Measurements from ENCODE around the gene SPANXN4. TPM values are rescaled to one million over a fixed set of nuclear protein-coding genes. Genes with fewer than 3 reads are reported as not detected.

SPANXN4 gene
- total RNA-seq, 1 experiment from 2014 or later, result not detected

DNA sequence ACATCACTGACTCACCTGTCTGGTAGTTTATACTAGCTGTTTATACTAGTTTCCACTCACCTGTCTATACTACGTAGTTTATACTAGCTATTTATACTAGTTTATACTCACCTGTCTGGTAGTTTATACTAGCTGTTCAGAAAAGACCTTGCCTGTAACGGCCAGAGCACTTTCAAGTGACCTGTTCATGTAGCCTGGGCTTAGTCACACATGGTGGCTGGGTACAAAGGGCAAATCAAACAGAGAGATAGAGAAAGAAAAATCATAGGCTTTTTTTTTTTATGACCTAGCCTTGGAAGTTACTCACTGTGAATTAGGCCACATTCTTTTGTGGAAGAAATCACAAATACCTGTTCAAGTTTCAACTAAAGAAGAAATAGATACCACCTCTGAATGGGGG is 30.7 kb upstream of the SPANXN4 start:
- no peaks in the 10 kb centered on the region for H3K36me3 ChIP-seq (ENCODE audit: control insufficient read depth, insufficient read depth, low read length)
- ChIA-PET POLR2A (no interaction called here), CTCF (no interaction called here)
- TF ChIP-seq POLR2AphosphoS5 (IDR thresholded peaks at IDR 0.05; ENCODE audit: low read depth, low read length) (no peak), SIN3A (IDR thresholded peaks at IDR 0.05; ENCODE audit: borderline replicate concordance, insufficient read depth, low read depth, low read length) (no peak), TCF7L2 (IDR thresholded peaks at IDR 0.05; ENCODE audit: low read depth, low read length) (no peak)
- TF ChIP-seq, protein P1, sequence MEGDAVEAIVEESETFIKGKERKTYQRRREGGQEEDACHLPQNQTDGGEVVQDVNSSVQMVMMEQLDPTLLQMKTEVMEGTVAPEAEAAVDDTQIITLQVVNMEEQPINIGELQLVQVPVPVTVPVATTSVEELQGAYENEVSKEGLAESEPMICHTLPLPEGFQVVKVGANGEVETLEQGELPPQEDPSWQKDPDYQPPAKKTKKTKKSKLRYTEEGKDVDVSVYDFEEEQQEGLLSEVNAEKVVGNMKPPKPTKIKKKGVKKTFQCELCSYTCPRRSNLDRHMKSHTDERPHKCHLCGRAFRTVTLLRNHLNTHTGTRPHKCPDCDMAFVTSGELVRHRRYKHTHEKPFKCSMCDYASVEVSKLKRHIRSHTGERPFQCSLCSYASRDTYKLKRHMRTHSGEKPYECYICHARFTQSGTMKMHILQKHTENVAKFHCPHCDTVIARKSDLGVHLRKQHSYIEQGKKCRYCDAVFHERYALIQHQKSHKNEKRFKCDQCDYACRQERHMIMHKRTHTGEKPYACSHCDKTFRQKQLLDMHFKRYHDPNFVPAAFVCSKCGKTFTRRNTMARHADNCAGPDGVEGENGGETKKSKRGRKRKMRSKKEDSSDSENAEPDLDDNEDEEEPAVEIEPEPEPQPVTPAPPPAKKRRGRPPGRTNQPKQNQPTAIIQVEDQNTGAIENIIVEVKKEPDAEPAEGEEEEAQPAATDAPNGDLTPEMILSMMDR (IDR thresholded peaks at IDR 0.05), result no peak
- TF ChIP-seq, protein P2, sequence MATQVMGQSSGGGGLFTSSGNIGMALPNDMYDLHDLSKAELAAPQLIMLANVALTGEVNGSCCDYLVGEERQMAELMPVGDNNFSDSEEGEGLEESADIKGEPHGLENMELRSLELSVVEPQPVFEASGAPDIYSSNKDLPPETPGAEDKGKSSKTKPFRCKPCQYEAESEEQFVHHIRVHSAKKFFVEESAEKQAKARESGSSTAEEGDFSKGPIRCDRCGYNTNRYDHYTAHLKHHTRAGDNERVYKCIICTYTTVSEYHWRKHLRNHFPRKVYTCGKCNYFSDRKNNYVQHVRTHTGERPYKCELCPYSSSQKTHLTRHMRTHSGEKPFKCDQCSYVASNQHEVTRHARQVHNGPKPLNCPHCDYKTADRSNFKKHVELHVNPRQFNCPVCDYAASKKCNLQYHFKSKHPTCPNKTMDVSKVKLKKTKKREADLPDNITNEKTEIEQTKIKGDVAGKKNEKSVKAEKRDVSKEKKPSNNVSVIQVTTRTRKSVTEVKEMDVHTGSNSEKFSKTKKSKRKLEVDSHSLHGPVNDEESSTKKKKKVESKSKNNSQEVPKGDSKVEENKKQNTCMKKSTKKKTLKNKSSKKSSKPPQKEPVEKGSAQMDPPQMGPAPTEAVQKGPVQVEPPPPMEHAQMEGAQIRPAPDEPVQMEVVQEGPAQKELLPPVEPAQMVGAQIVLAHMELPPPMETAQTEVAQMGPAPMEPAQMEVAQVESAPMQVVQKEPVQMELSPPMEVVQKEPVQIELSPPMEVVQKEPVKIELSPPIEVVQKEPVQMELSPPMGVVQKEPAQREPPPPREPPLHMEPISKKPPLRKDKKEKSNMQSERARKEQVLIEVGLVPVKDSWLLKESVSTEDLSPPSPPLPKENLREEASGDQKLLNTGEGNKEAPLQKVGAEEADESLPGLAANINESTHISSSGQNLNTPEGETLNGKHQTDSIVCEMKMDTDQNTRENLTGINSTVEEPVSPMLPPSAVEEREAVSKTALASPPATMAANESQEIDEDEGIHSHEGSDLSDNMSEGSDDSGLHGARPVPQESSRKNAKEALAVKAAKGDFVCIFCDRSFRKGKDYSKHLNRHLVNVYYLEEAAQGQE (IDR thresholded peaks at IDR 0.05; ENCODE audit: insufficient read depth in 1 of 2, low read depth in 2 of 2, low read length in 1 of 2), result no peak
- intact Hi-C loops (cut with micrococcal nuclease; ENCODE audit: unreplicated experiment) (no loop called here), in situ Hi-C loops (cut with HindIII; ENCODE audit: low pct_unique_long_range_greater_than_20kb, low sequenced_read_pairs) (no loop called here)
- no TSS peak for BruUV-seq (replicated peaks)
- H3K4me3 ChIP-seq (ENCODE audit: low read depth in 2 of 2, low read length in 2 of 2), result no peak overlapping the region
- no peaks in the 10 kb centered on the region for H3K9me3 ChIP-seq (ENCODE audit: control insufficient read depth, insufficient read depth, low read depth, low read length)
- no peak overlapping the region for H3K27ac ChIP-seq (ENCODE audit: low read length)
- ATAC-seq (no peak), DNase-seq (ENCODE audit: low read depth, low spot score) (no peak)
- no peaks in the 10 kb centered on the region for H3K27me3 ChIP-seq (ENCODE audit: control insufficient read depth, insufficient read depth, low read length)
- no peaks in the 10 kb centered on the region for H3K4me1 ChIP-seq (ENCODE audit: control insufficient read depth, insufficient read depth, low read length)

DNA sequence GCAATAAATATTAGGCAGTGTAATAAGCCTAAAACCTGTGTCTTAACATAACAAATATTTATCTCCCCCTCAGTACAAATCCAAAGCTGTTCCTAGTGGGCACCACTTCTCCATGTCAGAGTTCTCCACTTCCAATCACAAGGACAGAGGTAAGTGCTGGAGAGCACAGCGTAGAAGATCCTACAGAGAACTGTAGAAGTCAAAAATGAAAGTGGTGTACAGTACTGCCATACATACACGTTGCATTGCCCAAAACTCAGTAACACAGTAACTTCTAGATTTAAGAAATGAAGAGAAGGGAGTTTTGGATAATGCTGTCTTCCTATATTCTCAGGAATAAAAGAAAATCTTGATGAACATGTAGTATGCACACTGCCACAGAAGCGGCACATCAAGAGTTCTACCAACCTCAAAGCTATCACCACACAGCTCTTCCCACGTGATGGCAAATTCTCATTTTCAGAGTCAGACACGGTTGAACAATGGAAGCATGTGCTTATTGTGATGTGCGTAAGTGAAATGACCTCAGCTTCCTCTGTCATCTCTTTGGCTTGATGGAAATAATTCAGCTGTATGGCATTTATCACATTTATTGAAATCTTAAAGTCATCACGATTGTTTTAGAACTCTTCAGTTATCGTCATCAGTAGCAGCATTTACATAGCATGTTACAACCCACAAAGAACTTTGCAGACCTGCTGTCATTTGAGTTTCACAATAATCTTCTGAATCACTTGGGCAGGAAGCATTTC is 27.1 kb upstream of the SPANXN4 start:
- Histone ChIP-seq H3K9me3 (ENCODE audit: control insufficient read depth, insufficient read depth, low read depth, low read length) (no peaks in the 10 kb centered on the region), H3K4me1 (ENCODE audit: control insufficient read depth, insufficient read depth, low read length) (no peaks in the 10 kb centered on the region), H3K4me3 (ENCODE audit: low read depth in 2 of 2, low read length in 2 of 2) (peak overlapping the region; percentile 7 to 17; a peak in 2 of 4 replicates), H3K36me3 (ENCODE audit: control insufficient read depth, insufficient read depth, low read length) (no peaks in the 10 kb centered on the region), H3K27me3 (ENCODE audit: control insufficient read depth, insufficient read depth, low read length) (no peaks in the 10 kb centered on the region), H3K27ac (ENCODE audit: low read length) (no peak overlapping the region)
- intact Hi-C loops (cut with micrococcal nuclease; ENCODE audit: unreplicated experiment) (no loop called here), in situ Hi-C loops (cut with HindIII; ENCODE audit: low pct_unique_long_range_greater_than_20kb, low sequenced_read_pairs) (no loop called here)
- TF ChIP-seq, protein P2 (IDR thresholded peaks at IDR 0.05; ENCODE audit: insufficient read depth in 1 of 2, low read depth in 2 of 2, low read length in 1 of 2), result no peak
- TF ChIP-seq POLR2AphosphoS5 (IDR thresholded peaks at IDR 0.05; ENCODE audit: low read depth, low read length), result no peak
- TF ChIP-seq, protein P1 (IDR thresholded peaks at IDR 0.05), result no peak
- TF ChIP-seq TCF7L2 (IDR thresholded peaks at IDR 0.05; ENCODE audit: low read depth, low read length), result no peak
- no peak for TF ChIP-seq SIN3A (IDR thresholded peaks at IDR 0.05; ENCODE audit: borderline replicate concordance, insufficient read depth, low read depth, low read length)
- ChIA-PET CTCF (no interaction called here), POLR2A (no interaction called here)
- peak; percentile 53; the same call in 1 of the 2 replicates for ATAC-seq
- no peak for DNase-seq (ENCODE audit: low read depth, low spot score)
- BruUV-seq (replicated peaks), result no TSS peak
